Panc1 (cell line): ENCODE data around the gene CEACAM5. TPM values are rescaled to one million over a fixed set of nuclear protein-coding genes. Genes with fewer than 3 reads are reported as not detected.

Experiments used
- ATAC-seq: fragments of 200-7000 bp; cut with Tn5 transposase; 2 replicates; pipeline ENCODE4 v1.9.1; 2020; ENCODE audit warnings: mild to moderate bottlenecking, moderate library complexity
- BruUV-seq: library from RNA; stranded (reverse); fragments of 400-500 nt; replicated peaks from 2 replicates; lab custom pipeline; 2021; lab: Mats Ljungman, UMichigan
- CTCF ChIA-PET: fragments of 300-600 bp; sonication (Branson Sonifier 250); formaldehyde crosslinking; loops from one replicate; lab custom pipeline; 2022; ENCODE audit warnings: antibody characterized with exemption; lab: Charles Lee
- POLR2A ChIA-PET: fragments of 300-600 bp; sonication (Branson Sonifier 250); formaldehyde crosslinking; loops from one replicate; lab custom pipeline; 2022; ENCODE audit warnings: antibody characterized with exemption; lab: Charles Lee
- DNase-seq: peaks from one replicate; pipeline ENCODE4 v3.0.0-alpha.2; 2010; ENCODE audit warnings: low read depth, low spot score
- H3K27ac ChIP-seq: 2 replicates; pipeline ENCODE4 v1.5.1; 2011; ENCODE audit warnings: mild to moderate bottlenecking, low read length, inconsistent platforms
- H3K27me3 ChIP-seq: fragments of 200-500 bp; sonication (Bioruptor generic); 2 replicates; pipeline ENCODE4 v1.6.0; 2014; ENCODE audit warnings: low read length, inconsistent platforms; ENCODE audit not compliant: control insufficient read depth, insufficient read depth
- H3K36me3 ChIP-seq: fragments of 200-500 bp; sonication (Bioruptor generic); 2 replicates; pipeline ENCODE4 v1.5.1; 2014; ENCODE audit warnings: inconsistent platforms, mild to moderate bottlenecking, low read length, moderate library complexity; ENCODE audit not compliant: control insufficient read depth, insufficient read depth
- H3K4me1 ChIP-seq: 2 replicates; pipeline ENCODE4 v1.5.1; 2011; ENCODE audit warnings: inconsistent platforms, mild to moderate bottlenecking, low read length, moderate library complexity; ENCODE audit not compliant: control insufficient read depth, insufficient read depth
- H3K4me3 ChIP-seq, 2 experiments: 2 replicates each; pipeline ENCODE4 v1.5.1; 2011 to 2012; ENCODE audit warnings: low read depth in 2 of 2, low read length in 2 of 2, mild to moderate bottlenecking in 2 of 2, inconsistent platforms in 1 of 2, moderate library complexity in 1 of 2
- H3K9me3 ChIP-seq: fragments of 200-500 bp; sonication (Bioruptor generic); 2 replicates; pipeline ENCODE4 v1.5.1; 2014; ENCODE audit warnings: low read depth, mild to moderate bottlenecking, inconsistent platforms, low read length, moderate library complexity; ENCODE audit not compliant: control insufficient read depth, insufficient read depth
- POLR2AphosphoS5 ChIP-seq: IDR thresholded peaks from 2 replicates; pipeline ENCODE4 v1.6.1; 2012; ENCODE audit warnings: mild to moderate bottlenecking, low read depth, low read length, moderate library complexity
- REST ChIP-seq, 2 experiments: IDR thresholded peaks; 2 replicates each; pipeline ENCODE4 v1.6.1; 2011 to 2012; ENCODE audit warnings: low read depth in 2 of 2, control low read depth in 1 of 2, low read length in 1 of 2, mild to moderate bottlenecking in 1 of 2, moderate library complexity in 1 of 2; ENCODE audit not compliant: insufficient read depth in 1 of 2
- SIN3A ChIP-seq: IDR thresholded peaks from 2 replicates; pipeline ENCODE4 v1.6.1; 2012; ENCODE audit warnings: low read depth, mild to moderate bottlenecking, low read length, moderate library complexity, borderline replicate concordance; ENCODE audit not compliant: insufficient read depth
- TCF7L2 ChIP-seq: IDR thresholded peaks from 2 replicates; pipeline ENCODE4 v1.6.1; 2011; ENCODE audit warnings: mild to moderate bottlenecking, low read depth, low read length, inconsistent platforms
- in situ Hi-C: cut with HindIII; loops from 2 replicates; pipeline ENCODE4 v1.10.0; 2016; ENCODE audit warnings: low sequenced_read_pairs, low pct_unique_long_range_greater_than_20kb
- intact Hi-C: fragments of 100-400 bp; cut with micrococcal nuclease; formaldehyde crosslinking; loops from one replicate; pipeline ENCODE4 v1.10.0; 2022; ENCODE audit not compliant: unreplicated experiment
- total RNA-seq: library from RNA; stranded (reverse); gene quantifications from one replicate; pipeline ENCODE4 v1.2.1, GENCODE V29; 2021; ENCODE audit not compliant: unreplicated experiment
- TF ChIP-seq, protein P1 (sequence below): fragments of 450-650 bp; IDR thresholded peaks from 2 replicates; pipeline ENCODE4 v1.5.1; 2017; ENCODE audit warnings: mild to moderate bottlenecking

CEACAM5 gene
- total RNA-seq, 1 experiment from 2014 or later = 0.51 TPM

DNA sequence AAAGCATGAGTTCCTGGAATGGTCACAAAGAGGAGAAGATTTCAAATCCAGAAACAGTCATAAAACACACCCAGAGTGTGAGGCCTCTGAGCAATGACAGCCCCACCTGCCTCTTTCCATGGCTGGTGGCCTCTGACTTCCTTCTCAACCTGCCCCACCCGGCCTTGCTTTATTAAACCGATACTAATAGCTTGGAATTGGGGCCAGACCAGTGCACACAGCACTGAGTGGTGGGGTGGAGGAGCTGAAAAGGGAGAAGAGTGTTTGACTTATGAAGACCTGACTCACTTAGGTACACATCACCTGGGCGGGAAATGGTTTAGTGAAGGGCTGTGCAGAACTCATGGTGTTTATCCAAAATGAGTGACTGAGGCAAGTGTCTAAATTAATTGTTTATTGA is 26.2 kb downstream of the CEACAM5 start:
- Histone ChIP-seq H3K27me3 (peaks cover 7% of the 10 kb centered on the region; the same call in 1 of the 2 replicates), H3K27ac (no peak overlapping the region), H3K4me1 (no peaks in the 10 kb centered on the region), H3K36me3 (no peaks in the 10 kb centered on the region), H3K9me3 (no peaks in the 10 kb centered on the region), H3K4me3 (no peak overlapping the region)
- TF ChIP-seq, protein P1, sequence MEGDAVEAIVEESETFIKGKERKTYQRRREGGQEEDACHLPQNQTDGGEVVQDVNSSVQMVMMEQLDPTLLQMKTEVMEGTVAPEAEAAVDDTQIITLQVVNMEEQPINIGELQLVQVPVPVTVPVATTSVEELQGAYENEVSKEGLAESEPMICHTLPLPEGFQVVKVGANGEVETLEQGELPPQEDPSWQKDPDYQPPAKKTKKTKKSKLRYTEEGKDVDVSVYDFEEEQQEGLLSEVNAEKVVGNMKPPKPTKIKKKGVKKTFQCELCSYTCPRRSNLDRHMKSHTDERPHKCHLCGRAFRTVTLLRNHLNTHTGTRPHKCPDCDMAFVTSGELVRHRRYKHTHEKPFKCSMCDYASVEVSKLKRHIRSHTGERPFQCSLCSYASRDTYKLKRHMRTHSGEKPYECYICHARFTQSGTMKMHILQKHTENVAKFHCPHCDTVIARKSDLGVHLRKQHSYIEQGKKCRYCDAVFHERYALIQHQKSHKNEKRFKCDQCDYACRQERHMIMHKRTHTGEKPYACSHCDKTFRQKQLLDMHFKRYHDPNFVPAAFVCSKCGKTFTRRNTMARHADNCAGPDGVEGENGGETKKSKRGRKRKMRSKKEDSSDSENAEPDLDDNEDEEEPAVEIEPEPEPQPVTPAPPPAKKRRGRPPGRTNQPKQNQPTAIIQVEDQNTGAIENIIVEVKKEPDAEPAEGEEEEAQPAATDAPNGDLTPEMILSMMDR = no peak
- no peak for TF ChIP-seq REST (IDR thresholded peaks at IDR 0.05; ENCODE audit: insufficient read depth in 1 of 2, low read depth in 2 of 2, low read length in 1 of 2)
- TF ChIP-seq SIN3A = no peak
- no peak for TF ChIP-seq TCF7L2
- no peak for TF ChIP-seq POLR2AphosphoS5
- POLR2A ChIA-PET = no interaction called here
- intact Hi-C loops = no loop called here
- ATAC-seq (no peak), DNase-seq (no peak)
- no TSS peak for BruUV-seq
- CTCF ChIA-PET = no interaction called here
- in situ Hi-C loops = no loop called here

DNA sequence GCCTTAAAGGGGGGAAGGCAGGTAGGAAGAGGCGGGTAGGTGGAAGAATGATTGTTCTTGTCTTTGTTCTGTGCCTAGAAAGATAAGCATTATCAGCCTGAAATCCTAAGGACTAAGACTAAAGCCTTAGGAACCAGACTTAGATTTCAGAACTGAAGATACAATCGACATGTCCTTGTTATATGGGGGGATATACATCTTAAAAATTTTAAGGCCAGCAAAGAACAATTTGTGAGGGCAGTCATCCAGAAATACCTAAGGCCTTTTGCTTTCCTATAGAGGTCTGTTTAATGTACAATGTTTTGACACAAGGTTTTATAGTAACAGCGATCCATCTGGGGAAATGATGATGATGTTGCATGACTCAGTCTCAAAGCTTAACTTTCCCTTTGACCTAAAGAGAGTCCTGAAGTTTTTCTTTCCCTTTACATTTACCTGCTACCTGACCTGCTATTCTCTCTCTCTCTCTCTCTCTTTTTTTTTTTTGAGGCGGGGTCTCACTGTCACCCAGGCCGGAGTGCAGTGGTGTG is 26.7 kb downstream of the CEACAM5 start:
- Histone ChIP-seq H3K27me3 (peaks cover 7% of the 10 kb centered on the region; the same call in 1 of the 2 replicates), H3K4me3 (no peak overlapping the region), H3K36me3 (no peaks in the 10 kb centered on the region), H3K4me1 (no peaks in the 10 kb centered on the region), H3K9me3 (no peaks in the 10 kb centered on the region), H3K27ac (no peak overlapping the region)
- TF ChIP-seq TCF7L2 (no peak), REST (IDR thresholded peaks at IDR 0.05; ENCODE audit: insufficient read depth in 1 of 2, low read depth in 2 of 2, low read length in 1 of 2) (no peak), SIN3A (no peak)
- no peak for ATAC-seq
- intact Hi-C loops (no loop called here), in situ Hi-C loops (no loop called here)
- no TSS peak for BruUV-seq
- POLR2A ChIA-PET = no interaction called here
- CTCF ChIA-PET = no interaction called here
- no peak for DNase-seq
